Fibroblast of lung (primary cell): ENCODE measurements around the gene SLC25A33.

Experiments used
- CTCF ChIP-seq, 2 donors: IDR thresholded peaks in 1 of 2; conservative IDR thresholded peaks in 1 of 2; 1 replicate in 1 of 2; 2 replicates in 1 of 2; pipeline ENCODE4 v1.5.1; 2011 to 2012; ENCODE audit warnings: low read length in 2 of 2, control low read depth in 1 of 2, inconsistent platforms in 1 of 2, low read depth in 1 of 2, mild to moderate bottlenecking in 1 of 2
- EZH2 ChIP-seq: IDR thresholded peaks from 2 replicates; pipeline ENCODE4 v1.5.1; 2012; ENCODE audit warnings: low read length, control low read depth, mild to moderate bottlenecking; ENCODE audit errors: missing control alignments

- no peak for TF ChIP-seq EZH2
- no peak for TF ChIP-seq CTCF (conservative IDR thresholded peaks at IDR 0.05 in 1 of 2, IDR thresholded peaks at IDR 0.05 in 1 of 2; ENCODE audit: low read depth in 1 of 2, low read length in 2 of 2)
Measured at GRCh38 chr1:9593147-9593491, 53.9 kb downstream of the SLC25A33 start.
